Mesenchymal stem cell (in vitro differentiated cells and primary cell): ENCODE data around the gene MRPL42.

Source experiments
- DNase-seq: peaks from one replicate; pipeline ENCODE4 v3.0.0-alpha.2; 2013
- H2AFZ ChIP-seq: one replicate; pipeline ENCODE4 v1.6.1; 2013; ENCODE audit warnings: low read depth, mild to moderate bottlenecking, control low read depth, inconsistent platforms, low read length, moderate library complexity
- H2AK5ac ChIP-seq: 2 replicates; pipeline ENCODE4 v1.6.1; 2013; ENCODE audit warnings: low read length, moderate library complexity, mild to moderate bottlenecking, inconsistent platforms; ENCODE audit not compliant: severe bottlenecking
- H2BK120ac ChIP-seq: one replicate; pipeline ENCODE4 v1.6.1; 2013; ENCODE audit warnings: low read depth, mild to moderate bottlenecking, inconsistent platforms, low read length, moderate library complexity
- H2BK12ac ChIP-seq, 2 experiments: one replicate each; pipeline ENCODE4 v1.6.1; 2013; ENCODE audit warnings: inconsistent platforms in 2 of 2, low read length in 2 of 2, mild to moderate bottlenecking in 2 of 2, moderate library complexity in 2 of 2, control low read depth in 1 of 2
- H2BK15ac ChIP-seq: one replicate; pipeline ENCODE4 v1.6.1; 2013; ENCODE audit warnings: mild to moderate bottlenecking, low read depth, inconsistent platforms; ENCODE audit not compliant: poor library complexity, severe bottlenecking
- H2BK5ac ChIP-seq: 2 replicates; pipeline ENCODE4 v1.6.1; 2013; ENCODE audit warnings: low read depth, mild to moderate bottlenecking, low read length, control low read depth, inconsistent platforms; ENCODE audit not compliant: poor library complexity, severe bottlenecking
- H3K14ac ChIP-seq, 2 experiments: one replicate each; pipeline ENCODE4 v1.6.1; 2013; ENCODE audit warnings: inconsistent platforms in 2 of 2, low read length in 2 of 2, control low read depth in 1 of 2, mild to moderate bottlenecking in 1 of 2, moderate library complexity in 1 of 2
- H3K18ac ChIP-seq, 2 experiments: one replicate each; pipeline ENCODE4 v1.6.1; 2013; ENCODE audit warnings: inconsistent platforms in 2 of 2, low read length in 2 of 2, control low read depth in 1 of 2, low read depth in 1 of 2, mild to moderate bottlenecking in 1 of 2
- H3K23ac ChIP-seq, 2 experiments: one replicate each; pipeline ENCODE4 v1.6.1; 2013; ENCODE audit warnings: inconsistent platforms in 2 of 2, low read length in 2 of 2, mild to moderate bottlenecking in 2 of 2, moderate library complexity in 2 of 2, control low read depth in 1 of 2
- H3K27ac ChIP-seq: 2 replicates; pipeline ENCODE4 v1.5.1; 2013; ENCODE audit warnings: mild to moderate bottlenecking, moderate library complexity, low read length, control low read depth, inconsistent platforms; ENCODE audit not compliant: poor library complexity, severe bottlenecking
- H3K27me3 ChIP-seq, 2 experiments: 2 replicates each; pipeline versions ENCODE4 v1.6.1 to v1.7.0; 2013; ENCODE audit warnings: low read length in 2 of 2, mild to moderate bottlenecking in 2 of 2, moderate library complexity in 2 of 2, control low read depth in 1 of 2, inconsistent platforms in 1 of 2; ENCODE audit not compliant: control insufficient read depth in 1 of 2, insufficient read depth in 1 of 2
- H3K36me3 ChIP-seq, 2 experiments: 2 replicates each; pipeline versions ENCODE4 v1.6.1 to v1.7.0; 2013; ENCODE audit warnings: low read length in 2 of 2, control low read depth in 1 of 2, inconsistent platforms in 1 of 2, low read depth in 1 of 2, mild to moderate bottlenecking in 1 of 2; ENCODE audit not compliant: insufficient read depth in 2 of 2, control insufficient read depth in 1 of 2
- H3K4ac ChIP-seq, 2 experiments: one replicate each; pipeline ENCODE4 v1.6.1; 2013; ENCODE audit warnings: inconsistent platforms in 2 of 2, low read length in 2 of 2, mild to moderate bottlenecking in 2 of 2, moderate library complexity in 2 of 2, control low read depth in 1 of 2, low read depth in 1 of 2
- H3K4me1 ChIP-seq: 2 replicates; pipeline ENCODE4 v1.6.1; 2013; ENCODE audit warnings: low read depth, low read length, control low read depth; ENCODE audit not compliant: control insufficient read depth, insufficient read depth
- H3K4me2 ChIP-seq: 2 replicates; pipeline ENCODE4 v1.6.1; 2013; ENCODE audit warnings: low read length, mild to moderate bottlenecking, inconsistent platforms; ENCODE audit not compliant: poor library complexity, severe bottlenecking
- H3K4me3 ChIP-seq, 2 experiments: 2 replicates each; pipeline versions ENCODE4 v1.5.1 to v1.7.0; 2013; ENCODE audit warnings: low read length in 2 of 2, mild to moderate bottlenecking in 2 of 2, control low read depth in 1 of 2, low read depth in 1 of 2; ENCODE audit not compliant: insufficient read depth in 1 of 2
- H3K79me1 ChIP-seq: replicated peaks from 2 replicates; pipeline ENCODE4 v1.6.1; 2013; ENCODE audit warnings: mild to moderate bottlenecking, control low read depth, low read length, inconsistent platforms; ENCODE audit not compliant: poor library complexity, severe bottlenecking
- H3K9ac ChIP-seq: 2 replicates; pipeline ENCODE4 v1.7.0; 2013; ENCODE audit warnings: mild to moderate bottlenecking, low read length, moderate library complexity
- H3K9me3 ChIP-seq: 2 replicates; pipeline ENCODE4 v1.7.0; 2013; ENCODE audit warnings: mild to moderate bottlenecking, low read length; ENCODE audit not compliant: control insufficient read depth
- H4K8ac ChIP-seq: one replicate; pipeline ENCODE4 v1.6.1; 2013; ENCODE audit warnings: inconsistent platforms, mild to moderate bottlenecking, low read length, moderate library complexity
- H4K91ac ChIP-seq: one replicate; pipeline ENCODE4 v1.6.1; 2013; ENCODE audit warnings: mild to moderate bottlenecking, low read length, inconsistent platforms
- WGBS: methylation state at CpG from one replicate; pipeline ENCODE4 v1.1.7; 2013; ENCODE audit warnings: mixed read lengths; 5-methylcytosine and 5-hydroxymethylcytosine counted together

The MRPL42 gene

GRCh38 chr12:93468008-93468371, 676 bp downstream of the MRPL42 start:
- Histone ChIP-seq H2BK15ac (no peak overlapping the region), H4K8ac (no peak overlapping the region), H3K14ac (no peak overlapping the region), H3K4me1 (peaks cover 1% of the 10 kb centered on the region), H3K4me3 (peak overlapping the region; percentile 80 to 95), H3K9ac (peak overlapping the region; percentile 95), H2AK5ac (peak overlapping the region; percentile 5), H2AFZ (no peak overlapping the region), H2BK5ac (no peak overlapping the region), H4K91ac (no peak overlapping the region), H3K4me2 (peak overlapping the region; percentile 69), H2BK12ac (no peak overlapping the region), H3K27me3 (no peaks in the 10 kb centered on the region), H3K18ac (peak overlapping the region in 1 of 2 experiments; percentile 72), H3K27ac (no peak overlapping the region), H2BK120ac (no peak overlapping the region), H3K9me3 (no peaks in the 10 kb centered on the region), H3K36me3 (peaks cover 0 to 20% of the 10 kb centered on the region in 2 experiments), H3K79me1 (peaks cover 3% of the 10 kb centered on the region), H3K23ac (no peak overlapping the region), H3K4ac (peak overlapping the region in 1 of 2 experiments; percentile 60)
- DNase-seq, result no peak
- under 1% methylated on average over 6 of the region's 7 CpGs for WGBS

GRCh38 chr12:93469386-93469785, 2.1 kb downstream of the MRPL42 start:
- no peak overlapping the region for H4K8ac ChIP-seq
- no peak overlapping the region for H4K91ac ChIP-seq
- no peak overlapping the region for H2BK120ac ChIP-seq
- H2BK5ac ChIP-seq, result no peak overlapping the region
- no peaks in the 10 kb centered on the region for H3K27me3 ChIP-seq
- H3K18ac ChIP-seq, result no peak overlapping the region
- peaks cover 5 to 28% of the 10 kb centered on the region in 2 experiments for H3K36me3 ChIP-seq
- H3K23ac ChIP-seq, result no peak overlapping the region
- H3K9me3 ChIP-seq, result no peaks in the 10 kb centered on the region
- H2BK15ac ChIP-seq, result no peak overlapping the region
- no peak overlapping the region for H2AFZ ChIP-seq
- H2BK12ac ChIP-seq, result no peak overlapping the region
- H3K4me2 ChIP-seq, result no peak overlapping the region
- no peak overlapping the region for H3K4ac ChIP-seq
- H3K27ac ChIP-seq, result no peak overlapping the region
- no peak overlapping the region for H3K9ac ChIP-seq
- DNase-seq, result no peak
- H2AK5ac ChIP-seq, result no peak overlapping the region
- H3K4me1 ChIP-seq, result peaks cover 1% of the 10 kb centered on the region
- H3K79me1 ChIP-seq, result peaks cover 8% of the 10 kb centered on the region
- H3K4me3 ChIP-seq, result no peak overlapping the region
- H3K14ac ChIP-seq, result no peak overlapping the region

DNA sequence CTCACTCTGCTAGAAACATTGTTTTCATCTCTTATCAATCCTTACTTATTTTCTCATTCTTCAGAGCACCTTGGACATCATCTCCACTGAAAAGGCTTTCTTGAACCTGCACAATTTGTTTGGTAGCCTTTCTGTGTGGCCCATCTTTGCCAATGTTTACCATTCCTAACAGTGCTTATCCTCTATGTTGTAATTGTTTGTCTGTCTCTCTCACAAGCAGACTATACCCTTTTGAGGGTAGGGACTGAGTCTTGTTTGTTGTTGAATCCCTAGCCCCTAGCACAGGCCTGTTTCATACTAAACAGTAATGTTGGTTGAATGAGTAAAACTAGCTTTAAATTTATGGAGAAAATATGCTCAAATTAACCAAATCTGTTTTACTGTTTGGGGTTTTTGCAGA, 9.2 kb downstream of the MRPL42 start:
- H3K36me3 ChIP-seq, result peaks cover 25 to 54% of the 10 kb centered on the region in 2 experiments
- no peak overlapping the region for H2BK15ac ChIP-seq
- H3K4me2 ChIP-seq, result no peak overlapping the region
- no peak overlapping the region for H2BK12ac ChIP-seq
- no peaks in the 10 kb centered on the region for H3K4me1 ChIP-seq
- H2AFZ ChIP-seq, result no peak overlapping the region
- no peak for DNase-seq
- no peak overlapping the region for H4K91ac ChIP-seq
- no peak overlapping the region for H3K9ac ChIP-seq
- H3K4me3 ChIP-seq, result no peak overlapping the region
- H2BK120ac ChIP-seq, result no peak overlapping the region
- H3K79me1 ChIP-seq, result peaks cover 19% of the 10 kb centered on the region
- no peak overlapping the region for H4K8ac ChIP-seq
- H3K27ac ChIP-seq, result no peak overlapping the region
- H3K4ac ChIP-seq, result no peak overlapping the region
- H3K23ac ChIP-seq, result no peak overlapping the region
- no peak overlapping the region for H2BK5ac ChIP-seq
- H3K18ac ChIP-seq, result no peak overlapping the region
- no peaks in the 10 kb centered on the region for H3K27me3 ChIP-seq
- H3K14ac ChIP-seq, result no peak overlapping the region
- no peaks in the 10 kb centered on the region for H3K9me3 ChIP-seq
- H2AK5ac ChIP-seq, result no peak overlapping the region

DNA sequence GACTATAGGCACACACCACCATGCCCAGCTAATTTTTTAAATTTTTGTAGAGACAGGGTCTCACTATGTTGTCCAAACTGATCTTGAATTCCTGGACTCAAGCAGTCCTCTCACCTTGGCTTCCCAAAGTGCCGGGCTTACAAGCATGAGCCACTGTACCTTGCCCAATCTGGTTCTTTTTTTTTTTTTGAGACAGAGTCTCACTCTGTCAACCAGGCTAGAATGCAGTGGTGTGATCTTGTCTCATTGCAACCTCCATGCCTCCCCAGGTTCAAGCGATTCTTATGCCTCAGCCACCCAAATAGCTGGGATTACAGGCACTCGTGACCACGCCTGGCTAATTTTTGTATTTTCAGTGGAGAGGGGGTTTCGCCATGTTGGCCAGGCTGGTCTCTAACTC, 15.4 kb downstream of the MRPL42 start:
- Histone ChIP-seq H2BK12ac (no peak overlapping the region), H2BK15ac (no peak overlapping the region), H3K9me3 (no peaks in the 10 kb centered on the region), H3K23ac (no peak overlapping the region), H2BK5ac (no peak overlapping the region), H3K4me2 (no peak overlapping the region), H3K4me1 (peaks cover 8% of the 10 kb centered on the region), H4K91ac (no peak overlapping the region), H3K4ac (no peak overlapping the region), H3K36me3 (peaks cover 26 to 80% of the 10 kb centered on the region in 2 experiments), H3K27ac (no peak overlapping the region), H3K79me1 (peaks cover 23% of the 10 kb centered on the region), H2AK5ac (no peak overlapping the region), H2AFZ (no peak overlapping the region), H3K14ac (peak overlapping the region in 1 of 2 experiments; percentile 8), H3K9ac (no peak overlapping the region), H3K27me3 (no peaks in the 10 kb centered on the region), H2BK120ac (no peak overlapping the region), H3K4me3 (no peak overlapping the region), H3K18ac (no peak overlapping the region), H4K8ac (no peak overlapping the region)
- DNase-seq, result no peak
- 100% methylated on average over 5 of the region's 5 CpGs for WGBS
